CD4-positive, alpha-beta T cell treated with Interleukin-12 subunit alpha and Interleukin-12 subunit beta, for 1 hour (primary cell): ENCODE data around the gene CTAGE6.
"Not testable (repeated sequence)": the region's sequence is repeated elsewhere in the genome, so short reads cannot be mapped to it uniquely, and the experiment has no call there.

ENCODE experiments used
- DNase-seq: peaks from one replicate; pipeline ENCODE4 v3.0.0-alpha.2; 2020

The CTAGE6 gene

GRCh38 chr7:143757596-143757995 lies at the start of gene CTAGE6:
CTAGE6 (minus strand) TSS chr7:143757696; CDS start chr7:143757658, 38 bp downstream.
- not testable (repeated sequence) for DNase-seq

- not testable (repeated sequence) for DNase-seq
Measured at GRCh38 chr7:143806664-143807071, 49.2 kb upstream of the CTAGE6 start.

GRCh38 chr7:143797896-143798290 lies 40.4 kb upstream of the CTAGE6 start:
- DNase-seq: not testable (repeated sequence)

- not testable (repeated sequence) for DNase-seq
Measured at GRCh38 chr7:143797119-143797895, 39.8 kb upstream of the CTAGE6 start.

- not testable (repeated sequence) for DNase-seq
Measured at GRCh38 chr7:143795653-143796052, 38.2 kb upstream of the CTAGE6 start.

- not testable (repeated sequence) for DNase-seq
Measured at GRCh38 chr7:143792633-143793032, 35.1 kb upstream of the CTAGE6 start.

- DNase-seq: not testable (repeated sequence)
Measured at GRCh38 chr7:143785415-143786182, 28.1 kb upstream of the CTAGE6 start.

- DNase-seq: not testable (repeated sequence)
Measured at GRCh38 chr7:143779591-143779990, 22.1 kb upstream of the CTAGE6 start.

GRCh38 chr7:143772738-143773468 lies 15.4 kb upstream of the CTAGE6 start:
- not testable (repeated sequence) for DNase-seq

GRCh38 chr7:143767531-143767930 lies 10.0 kb upstream of the CTAGE6 start:
- not testable (repeated sequence) for DNase-seq

GRCh38 chr7:143765678-143766077 lies 8.2 kb upstream of the CTAGE6 start:
- not testable (repeated sequence) for DNase-seq

GRCh38 chr7:143763065-143763464 lies 5.6 kb upstream of the CTAGE6 start:
- not testable (repeated sequence) for DNase-seq

GRCh38 chr7:143745340-143745739 lies 12.2 kb downstream of the CTAGE6 start:
- DNase-seq: not testable (repeated sequence)

GRCh38 chr7:143737037-143737819 lies 20.3 kb downstream of the CTAGE6 start:
- peak; percentile 65 for DNase-seq

GRCh38 chr7:143735962-143736361 lies 21.5 kb downstream of the CTAGE6 start:
- no peak for DNase-seq

- DNase-seq: no peak
Measured at GRCh38 chr7:143733876-143734275, 23.6 kb downstream of the CTAGE6 start.

- no peak for DNase-seq
Measured at GRCh38 chr7:143728333-143728862, 29.1 kb downstream of the CTAGE6 start.

- DNase-seq: not testable (repeated sequence)
Measured at GRCh38 chr7:143727561-143727960, 29.9 kb downstream of the CTAGE6 start.

- not testable (repeated sequence) for DNase-seq
Measured at GRCh38 chr7:143726143-143726542, 31.4 kb downstream of the CTAGE6 start.

GRCh38 chr7:143720335-143720734 lies 37.2 kb downstream of the CTAGE6 start:
- DNase-seq: not testable (repeated sequence)

GRCh38 chr7:143715543-143716193 lies 41.8 kb downstream of the CTAGE6 start:
- DNase-seq: not testable (repeated sequence)
